Activated CD4-positive, alpha-beta memory T cell treated with anti-CD3 and anti-CD28 coated beads, Interleukin-2, amount 10 ng/mL, durations not matched to agents 7 days and 5 days (primary cell): ENCODE results near the gene SLC35C1. TPM values are rescaled to one million over a fixed set of nuclear protein-coding genes. Genes with fewer than 3 reads are reported as not detected.
A peak's percentile ranks its signal among the peaks of the same experiment; 100 is the strongest.

Experiments used
- CTCF ChIA-PET: fragments of 350-600 bp; sonication (Branson Sonifier 250); formaldehyde crosslinking; loops from one replicate; lab custom pipeline; 2021; ENCODE audit warnings: antibody characterized with exemption, inconsistent platforms; lab: Charles Lee
- POLR2A ChIA-PET: fragments of 350-600 bp; sonication (Branson Sonifier 250); formaldehyde crosslinking; loops from one replicate; lab custom pipeline; 2021; ENCODE audit warnings: antibody characterized with exemption; lab: Charles Lee
- DNase-seq: peaks from one replicate; pipeline ENCODE4 v3.0.0-alpha.2; 2020
- H3K27ac Mint-ChIP-seq: one replicate; pipeline ENCODE4 v1.8.0; 2021; ENCODE audit warnings: mild to moderate bottlenecking, mixed read lengths
- H3K27me3 Mint-ChIP-seq: one replicate; pipeline ENCODE4 v1.8.0; 2021; ENCODE audit warnings: mixed read lengths
- H3K36me3 Mint-ChIP-seq: one replicate; pipeline ENCODE4 v1.8.0; 2021; ENCODE audit warnings: low read depth, mixed read lengths
- H3K4me1 Mint-ChIP-seq: one replicate; pipeline ENCODE4 v1.8.0; 2021; ENCODE audit warnings: mixed read lengths
- H3K4me3 Mint-ChIP-seq: one replicate; pipeline ENCODE4 v1.8.0; 2021; ENCODE audit warnings: mild to moderate bottlenecking, mixed read lengths
- H3K9me3 Mint-ChIP-seq: one replicate; pipeline ENCODE4 v1.8.0; 2021; ENCODE audit warnings: mixed read lengths
- total RNA-seq, 2 experiments: library from RNA; stranded (reverse); gene quantifications; one replicate each; pipeline ENCODE4 v1.2.3, GENCODE V29; 2021

The SLC35C1 gene
- total RNA-seq, 2 experiments from 2014 or later, result 15.0 to 17.5 TPM

- H3K36me3 Mint-ChIP-seq, result no peaks in the 10 kb centered on the region
- no peaks in the 10 kb centered on the region for H3K4me1 Mint-ChIP-seq
- no peaks in the 10 kb centered on the region for H3K9me3 Mint-ChIP-seq
- CTCF ChIA-PET, result interaction anchor here (0.7 to 2.6 kb wide), 2 partner anchors 10 to 25 kb away, joined by 4 to 11 read pairs; no protein-coding TSS in a partner anchor
- H3K4me3 Mint-ChIP-seq, result no peak overlapping the region
- H3K27ac Mint-ChIP-seq, result no peak overlapping the region
- peak; percentile 5 for DNase-seq
- POLR2A ChIA-PET, result interaction anchor here (2.3 kb wide), 1 partner anchor 8 kb away, joined by 6 read pairs; the partner anchor contains the start of gene SLC35C1
- peaks cover 16% of the 10 kb centered on the region for H3K27me3 Mint-ChIP-seq
These were observed 8.5 kb upstream of the SLC35C1 start for GRCh38 chr11:45796461-45796861.

DNA sequence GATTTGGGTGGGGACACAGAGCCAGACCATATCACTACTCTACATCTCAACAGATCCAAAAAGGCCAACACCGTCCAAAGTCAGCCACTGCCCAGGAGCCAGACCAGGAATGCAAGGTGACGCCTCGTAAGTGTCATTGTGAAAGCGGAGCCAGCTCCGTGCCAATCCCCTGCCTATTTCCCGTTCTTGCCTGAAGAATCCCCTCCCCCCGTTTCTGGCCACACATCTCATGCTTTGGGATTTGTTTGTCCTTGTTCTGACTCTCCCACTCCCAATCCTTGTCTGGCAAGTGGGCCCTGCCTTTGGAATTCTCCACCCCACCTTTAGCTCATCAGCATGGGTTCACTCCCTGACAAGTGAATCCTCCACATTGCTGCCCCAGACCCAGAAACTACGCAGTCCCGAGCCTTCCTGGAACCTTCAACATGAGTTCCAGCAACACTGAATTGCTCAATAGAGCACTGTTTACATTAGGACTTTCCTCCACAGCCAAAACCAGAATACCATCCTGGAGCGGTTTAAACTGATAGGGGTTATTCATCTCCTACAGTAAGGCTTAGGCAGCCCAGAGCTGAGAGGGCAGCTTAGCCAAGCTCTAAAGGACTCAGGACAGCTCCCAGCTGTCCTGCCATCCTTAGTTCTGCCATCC, 6.0 kb upstream of the SLC35C1 start:
- peaks cover 5% of the 10 kb centered on the region for H3K27me3 Mint-ChIP-seq
- peaks cover 3% of the 10 kb centered on the region for H3K4me1 Mint-ChIP-seq
- H3K4me3 Mint-ChIP-seq, result no peak overlapping the region
- ChIA-PET CTCF (interaction anchor here (0.7 to 2.4 kb wide), 2 partner anchors 27 to 1168 kb away, joined by 4 to 12 read pairs; no protein-coding TSS in a partner anchor), POLR2A (no interaction called here)
- no peaks in the 10 kb centered on the region for H3K9me3 Mint-ChIP-seq
- no peak overlapping the region for H3K27ac Mint-ChIP-seq
- no peaks in the 10 kb centered on the region for H3K36me3 Mint-ChIP-seq
- DNase-seq, result no peak

DNA sequence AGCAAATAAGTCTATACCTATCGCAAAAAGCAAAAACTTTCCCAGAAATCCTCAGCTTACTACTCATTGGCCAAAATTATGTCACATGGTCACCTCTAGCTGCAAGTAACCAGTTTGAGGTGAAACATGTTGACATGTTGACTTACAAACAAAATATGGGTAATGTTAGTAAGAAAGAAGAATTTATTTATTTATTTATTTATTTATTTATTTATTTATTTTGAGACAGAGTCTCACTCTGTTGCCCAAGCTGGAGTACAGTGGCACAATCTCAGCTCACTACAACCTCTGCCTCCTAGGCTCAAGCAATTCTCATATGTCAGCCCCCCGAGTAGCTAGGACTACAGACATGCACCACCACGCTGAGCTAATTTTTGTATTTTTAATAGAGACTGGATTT, 5.4 kb upstream of the SLC35C1 start:
- H3K4me3 Mint-ChIP-seq, result no peak overlapping the region
- no peak overlapping the region for H3K27ac Mint-ChIP-seq
- H3K4me1 Mint-ChIP-seq, result peaks cover 3% of the 10 kb centered on the region
- no peak for DNase-seq
- H3K9me3 Mint-ChIP-seq, result no peaks in the 10 kb centered on the region
- ChIA-PET POLR2A (no interaction called here), CTCF (interaction anchor here (0.7 to 2.4 kb wide), 2 partner anchors 28 to 1167 kb away, joined by 4 to 12 read pairs; no protein-coding TSS in a partner anchor)
- H3K27me3 Mint-ChIP-seq, result no peaks in the 10 kb centered on the region
- H3K36me3 Mint-ChIP-seq, result no peaks in the 10 kb centered on the region

- CTCF ChIA-PET, result interaction anchor here (2.4 kb wide), 1 partner anchor 29 kb away, joined by 12 read pairs; no protein-coding TSS in a partner anchor
- no peaks in the 10 kb centered on the region for H3K9me3 Mint-ChIP-seq
- H3K4me1 Mint-ChIP-seq, result peaks cover 3% of the 10 kb centered on the region
- no peaks in the 10 kb centered on the region for H3K36me3 Mint-ChIP-seq
- H3K27me3 Mint-ChIP-seq, result no peaks in the 10 kb centered on the region
- no peak overlapping the region for H3K27ac Mint-ChIP-seq
- DNase-seq, result no peak
- no peak overlapping the region for H3K4me3 Mint-ChIP-seq
- POLR2A ChIA-PET, result no interaction called here
These were observed 4.7 kb upstream of the SLC35C1 start for GRCh38 chr11:45800261-45800660.

GRCh38 chr11:45801723-45802315, 3.1 kb upstream of the SLC35C1 start:
- DNase-seq, result peak; percentile 10
- Mint-ChIP-seq H3K27ac (no peak overlapping the region), H3K4me3 (no peak overlapping the region), H3K27me3 (no peaks in the 10 kb centered on the region), H3K9me3 (no peaks in the 10 kb centered on the region), H3K4me1 (peaks cover 16% of the 10 kb centered on the region), H3K36me3 (peaks cover 7% of the 10 kb centered on the region)
- ChIA-PET POLR2A (interaction anchor here (0.9 to 3.7 kb wide), 3 partner anchors 15 to 32 kb away, joined by 4 to 12 read pairs (median 4); no protein-coding TSS in a partner anchor), CTCF (interaction anchor here (2.5 kb wide), 1 partner anchor 30 kb away, joined by 8 read pairs; no protein-coding TSS in a partner anchor)

DNA sequence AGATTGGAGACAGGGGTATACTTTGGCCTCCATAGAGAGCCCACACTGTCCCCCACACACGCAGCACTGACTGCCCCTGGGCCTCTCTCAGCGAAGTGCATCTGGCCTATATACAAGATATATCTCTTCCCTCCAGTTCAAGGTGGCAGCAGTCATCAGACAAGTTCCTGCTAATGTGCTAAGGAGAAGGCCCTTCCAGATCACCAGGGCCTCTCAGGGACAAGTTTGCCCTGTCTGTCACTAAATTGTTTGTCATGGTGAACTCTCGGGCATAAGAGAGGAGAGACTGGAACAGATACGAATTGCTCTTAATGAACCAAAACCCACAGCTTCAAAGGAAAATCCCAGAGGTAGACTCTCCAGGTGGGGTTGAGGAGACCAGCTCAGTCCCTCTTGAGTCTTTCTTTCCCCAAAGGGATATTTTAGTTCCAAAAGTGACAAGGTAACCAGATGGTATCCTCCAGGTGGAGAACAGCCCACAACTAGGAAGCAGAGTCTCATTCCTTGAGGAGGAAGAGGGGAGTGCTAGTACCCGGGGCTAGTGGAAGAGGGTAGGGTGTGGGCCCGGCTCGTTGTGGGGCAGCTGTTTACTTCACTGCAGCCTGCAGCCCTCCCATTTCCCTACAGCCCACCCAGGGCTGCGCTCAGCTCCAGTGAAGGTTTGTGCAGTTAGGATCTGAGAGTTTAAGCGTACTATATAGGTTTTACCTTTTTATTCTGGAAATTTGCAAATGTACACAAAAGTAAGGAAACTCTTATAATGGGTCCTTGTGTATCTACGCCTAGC, 2.2 kb upstream of the SLC35C1 start:
- H3K4me3 Mint-ChIP-seq, result peak overlapping the region; percentile 11
- H3K36me3 Mint-ChIP-seq, result peaks cover 8% of the 10 kb centered on the region
- POLR2A ChIA-PET, result interaction anchor here (1.4 to 3.9 kb wide), 4 partner anchors 14 to 44 kb away, joined by 4 to 26 read pairs (median 14); partner anchors contain the start of gene CRY2
- no peak for DNase-seq
- no peaks in the 10 kb centered on the region for H3K27me3 Mint-ChIP-seq
- no peak overlapping the region for H3K27ac Mint-ChIP-seq
- no peaks in the 10 kb centered on the region for H3K9me3 Mint-ChIP-seq
- H3K4me1 Mint-ChIP-seq, result peaks cover 25% of the 10 kb centered on the region
- CTCF ChIA-PET, result interaction anchor here (1.5 to 2.5 kb wide), 2 partner anchors 31 to 692 kb away, joined by 3 to 8 read pairs; no protein-coding TSS in a partner anchor

DNA sequence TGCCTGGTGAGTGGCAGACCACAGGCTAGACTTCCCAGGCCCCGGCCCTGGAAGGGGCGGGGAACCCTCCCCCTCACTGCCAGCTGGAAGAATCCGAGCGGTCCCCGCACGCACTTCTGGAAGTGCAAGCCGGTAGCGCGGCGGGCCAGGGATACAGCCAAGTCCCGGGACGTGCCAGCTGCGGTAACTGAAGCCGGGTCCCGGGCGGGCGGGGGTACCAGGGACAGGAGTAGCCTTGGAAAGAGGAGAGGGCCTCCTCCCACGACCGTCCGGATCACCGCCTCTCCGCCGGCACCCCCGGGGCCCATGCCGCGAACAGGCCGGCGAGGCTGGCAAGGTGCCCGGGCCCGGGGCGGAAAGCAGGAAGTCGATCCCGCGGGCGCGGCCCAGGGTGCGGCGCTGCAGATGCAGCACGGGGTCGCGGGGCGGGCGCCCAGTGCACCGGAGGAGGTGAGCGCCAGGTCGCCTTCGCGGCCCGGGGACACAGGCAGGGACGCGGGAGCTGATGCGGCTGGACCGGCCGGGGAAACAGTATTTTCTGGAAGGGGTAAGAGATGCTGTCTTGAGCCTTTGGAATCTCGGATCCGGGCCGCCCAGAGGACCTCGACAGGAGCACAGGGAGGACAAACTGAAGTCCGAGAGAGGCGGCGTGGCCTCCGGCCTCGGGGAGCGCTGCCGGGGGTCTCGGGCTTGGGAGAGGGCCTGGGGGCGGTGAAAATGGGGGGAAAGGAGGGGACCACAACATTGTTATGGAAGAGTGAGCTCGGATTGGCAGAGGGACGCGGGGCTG, 783 bp upstream of the SLC35C1 start:
- Mint-ChIP-seq H3K9me3 (no peaks in the 10 kb centered on the region), H3K36me3 (peaks cover 20% of the 10 kb centered on the region), H3K4me1 (peaks cover 37% of the 10 kb centered on the region), H3K27ac (peak overlapping the region; percentile 79), H3K27me3 (no peaks in the 10 kb centered on the region), H3K4me3 (peak overlapping the region; percentile 91)
- POLR2A ChIA-PET, result interaction anchor here (0.6 to 3.9 kb wide), 15 partner anchors 8 to 650 kb away, joined by 3 to 30 read pairs (median 8); partner anchors contain the start of genes CRY2 and PEX16
- peak; percentile 70 for DNase-seq
- CTCF ChIA-PET, result interaction anchor here (0.5 to 3.3 kb wide), 7 partner anchors 21 to 694 kb away, joined by 3 to 20 read pairs (median 5); no protein-coding TSS in a partner anchor

GRCh38 chr11:45805305-45806071, 539 bp downstream of the SLC35C1 start:
- ChIA-PET CTCF (interaction anchor here (1.1 to 3.3 kb wide), 5 partner anchors 28 to 201 kb away, joined by 5 to 20 read pairs (median 15); no protein-coding TSS in a partner anchor), POLR2A (interaction anchor here (1.2 to 3.9 kb wide), 12 partner anchors 8 to 437 kb away, joined by 4 to 30 read pairs (median 10); partner anchors contain the start of genes CRY2 and PEX16)
- Mint-ChIP-seq H3K9me3 (no peaks in the 10 kb centered on the region), H3K36me3 (peaks cover 32% of the 10 kb centered on the region), H3K4me1 (peaks cover 48% of the 10 kb centered on the region), H3K4me3 (peak overlapping the region; percentile 91), H3K27me3 (no peaks in the 10 kb centered on the region), H3K27ac (peak overlapping the region; percentile 83)
- no peak for DNase-seq

- peaks cover 50% of the 10 kb centered on the region for H3K4me1 Mint-ChIP-seq
- no peaks in the 10 kb centered on the region for H3K9me3 Mint-ChIP-seq
- POLR2A ChIA-PET, result interaction anchor here (0.9 to 3.9 kb wide), 7 partner anchors 10 to 40 kb away, joined by 3 to 30 read pairs (median 16); partner anchors contain the start of gene CRY2
- H3K36me3 Mint-ChIP-seq, result peaks cover 38% of the 10 kb centered on the region
- peak overlapping the region; percentile 71 for H3K27ac Mint-ChIP-seq
- CTCF ChIA-PET, result interaction anchor here (1.2 to 3.3 kb wide), 4 partner anchors 28 to 36 kb away, joined by 5 to 20 read pairs (median 16); no protein-coding TSS in a partner anchor
- H3K4me3 Mint-ChIP-seq, result peak overlapping the region; percentile 91
- DNase-seq, result peak; percentile 11
- H3K27me3 Mint-ChIP-seq, result no peaks in the 10 kb centered on the region
These were observed 1.4 kb downstream of the SLC35C1 start for GRCh38 chr11:45806072-45806933.
